Endothelial cell of umbilical vein (primary cell): ENCODE results near the gene RNU6-9. TPM values are rescaled to one million over a fixed set of nuclear protein-coding genes. Genes with fewer than 3 reads are reported as not detected.
A peak's percentile ranks its signal among the peaks of the same experiment; 100 is the strongest.

Experiments used
- BruUV-seq: library from RNA; stranded (reverse); fragments of 400-500 nt; replicated peaks from 2 replicates; lab custom pipeline; 2021; lab: Mats Ljungman, UMichigan
- CTCF ChIA-PET: fragments of 300-600, 350-600 bp; sonication (Branson Sonifier 250); formaldehyde crosslinking; loops from one replicate; lab custom pipeline; 2021; ENCODE audit warnings: antibody characterized with exemption, inconsistent platforms; lab: Charles Lee
- POLR2A ChIA-PET: fragments of 300-600, 350-600 bp; sonication (Branson Sonifier 250); formaldehyde crosslinking; loops from one replicate; lab custom pipeline; 2021; ENCODE audit warnings: antibody characterized with exemption, inconsistent platforms; lab: Charles Lee
- DNase-seq: peaks from one replicate; pipeline ENCODE4 v3.0.0-alpha.2; 2011; ENCODE audit warnings: low read depth, low spot score
- FAIRE-seq: peaks from 2 replicates; lab custom pipeline; 2011; peaks lifted over from hg19 to GRCh38; lab: Jason Lieb, UNC
- H2AFZ ChIP-seq: 2 replicates; pipeline ENCODE4 v1.6.0; 2012; ENCODE audit warnings: low read depth, low read length, control low read depth, inconsistent platforms
- H3K27ac ChIP-seq: 2 replicates; pipeline ENCODE4 v1.5.1; 2011; ENCODE audit warnings: low read depth, mild to moderate bottlenecking, control low read depth, low read length, moderate library complexity; ENCODE audit not compliant: insufficient read depth
- H3K27me3 ChIP-seq, 2 experiments: 2 replicates each; pipeline versions ENCODE4 v1.6.0 to v1.6.1; 2011; ENCODE audit warnings: low read length in 2 of 2, mixed read lengths in 1 of 2; ENCODE audit not compliant: control insufficient read depth in 2 of 2, insufficient read depth in 2 of 2
- H3K36me3 ChIP-seq, 2 experiments: 2 replicates in 1 of 2; 3 replicates in 1 of 2; pipeline ENCODE4 v1.5.1; 2011; ENCODE audit warnings: low read length in 2 of 2, mild to moderate bottlenecking in 1 of 2, moderate library complexity in 1 of 2; ENCODE audit not compliant: control insufficient read depth in 2 of 2, insufficient read depth in 2 of 2; ENCODE audit errors: extremely low read depth in 1 of 2
- H3K4me1 ChIP-seq: 3 replicates; pipeline ENCODE4 v1.5.1; 2011; ENCODE audit warnings: mild to moderate bottlenecking, low read length; ENCODE audit not compliant: control insufficient read depth, insufficient read depth; ENCODE audit errors: extremely low read depth
- H3K4me2 ChIP-seq: 2 replicates; pipeline ENCODE4 v1.6.1; 2011; ENCODE audit warnings: low read length, control low read depth, mixed read lengths; ENCODE audit not compliant: insufficient read depth
- H3K4me3 ChIP-seq, 3 experiments: fragments of 200-600 bp in 1 of 3; sonication (generic), shearing (Covaris generic) in 1 of 3; replicated peaks in 1 of 3; 2 replicates each; pipeline ENCODE4 v1.5.1; 2011 to 2016; ENCODE audit warnings: control low read depth in 3 of 3, low read length in 3 of 3, mild to moderate bottlenecking in 2 of 3, inconsistent platforms in 1 of 3, low read depth in 1 of 3, moderate library complexity in 1 of 3; ENCODE audit not compliant: insufficient read depth in 1 of 3
- H3K79me2 ChIP-seq: 2 replicates; pipeline ENCODE4 v1.6.0; 2012; ENCODE audit warnings: low read length, inconsistent platforms; ENCODE audit not compliant: control insufficient read depth, insufficient read depth
- H3K9ac ChIP-seq: replicated peaks from 2 replicates; pipeline ENCODE3; 2011; ENCODE audit warnings: low read length, control low read depth; ENCODE audit not compliant: insufficient read depth; ENCODE audit errors: extremely low read depth
- H3K9me1 ChIP-seq: replicated peaks from 3 replicates; pipeline ENCODE4 v1.6.0; 2011; ENCODE audit warnings: mild to moderate bottlenecking, low read length; ENCODE audit not compliant: control insufficient read depth, insufficient read depth; ENCODE audit errors: extremely low read depth
- H3K9me3 ChIP-seq: replicated peaks from 2 replicates; pipeline ENCODE4 v1.5.1; 2012; ENCODE audit warnings: low read length, inconsistent platforms; ENCODE audit not compliant: control insufficient read depth, insufficient read depth
- H4K20me1 ChIP-seq: replicated peaks from 2 replicates; pipeline ENCODE3; 2011; ENCODE audit warnings: mild to moderate bottlenecking, low read length; ENCODE audit not compliant: control insufficient read depth, insufficient read depth; ENCODE audit errors: extremely low read depth
- CTCF ChIP-seq, 2 donors: IDR thresholded peaks; 1 replicate in 1 of 2; 2 replicates in 1 of 2; pipeline ENCODE4 v1.5.1; 2011; ENCODE audit warnings: low read length in 2 of 2, mild to moderate bottlenecking in 2 of 2, moderate library complexity in 2 of 2, control low read depth in 1 of 2, inconsistent platforms in 1 of 2, low read depth in 1 of 2; ENCODE audit not compliant: insufficient read depth in 1 of 2; ENCODE audit errors: extremely low read depth in 1 of 2
- EZH2 ChIP-seq: IDR thresholded peaks from 2 replicates; pipeline ENCODE4 v1.6.1; 2012; ENCODE audit warnings: borderline replicate concordance, low read depth, mild to moderate bottlenecking, moderate library complexity, low read length, inconsistent platforms; ENCODE audit not compliant: severe bottlenecking
- FOS ChIP-seq: IDR thresholded peaks from 2 replicates; pipeline ENCODE4 v1.6.1; 2011; ENCODE audit warnings: mild to moderate bottlenecking, low read length, moderate library complexity, borderline replicate concordance; ENCODE audit not compliant: insufficient read depth
- GATA2 ChIP-seq: IDR thresholded peaks from 2 replicates; pipeline ENCODE4 v1.7.0; 2011; ENCODE audit warnings: low read depth, mild to moderate bottlenecking, moderate library complexity, mixed read lengths, low read length; ENCODE audit not compliant: insufficient read length, insufficient read depth
- JUN ChIP-seq: IDR thresholded peaks from 2 replicates; pipeline ENCODE4 v1.6.1; 2011; ENCODE audit warnings: borderline replicate concordance, low read depth; ENCODE audit not compliant: insufficient read length, insufficient read depth
- MAX ChIP-seq: IDR thresholded peaks from 2 replicates; pipeline ENCODE4 v1.6.1; 2011; ENCODE audit not compliant: insufficient read depth, insufficient read length
- MYC ChIP-seq: IDR thresholded peaks from one replicate; pipeline ENCODE4 v1.6.1; 2011; ENCODE audit warnings: mild to moderate bottlenecking, low read depth, low read length
- POLR2A ChIP-seq: IDR thresholded peaks from 2 replicates; pipeline ENCODE4 v1.6.1; 2012; ENCODE audit warnings: low read depth, mild to moderate bottlenecking, control low read depth, low read length
- POLR2AphosphoS5 ChIP-seq: IDR thresholded peaks from 2 replicates; pipeline ENCODE4 v1.6.1; 2012; ENCODE audit warnings: low read depth, mild to moderate bottlenecking, control low read depth, low read length, moderate library complexity; ENCODE audit not compliant: insufficient read depth
- dilution Hi-C: fragments of 300-500 bp; cut with MboI; formaldehyde crosslinking; loops from one replicate; pipeline ENCODE4 v1.15.0; 2019; ENCODE audit warnings: low sequenced_read_pairs; ENCODE audit not compliant: extremely low pct_ligation_motif_present
- intact Hi-C: fragments of 100-400 bp; cut with micrococcal nuclease; formaldehyde crosslinking; loops from one replicate; pipeline ENCODE4 v1.10.0; 2022
- polyA plus RNA-seq, 4 experiments: library from polyadenylated mRNA; depleted of rRNA in 3 of 4; stranded (reverse) in 3 of 4; unstranded in 1 of 4; fragments of >200 nt; gene quantifications; 2 replicates each; pipeline versions ENCODE4 v1.2.1 to v1.2.3, GENCODE V29; 2011 to 2012; ENCODE audit warnings: missing spikeins in 1 of 4
- total RNA-seq: library from RNA; stranded (reverse); gene quantifications from 2 replicates; pipeline ENCODE4 v1.2.3, GENCODE V29; 2021

The RNU6-9 gene
- total and polyA plus RNA-seq, 2 donors (not counting 3 experiments of a cell fraction or from before 2014, with no cell fraction given), result not detected

GRCh38 chr19:927351-927779 is 34.1 kb downstream of the RNU6-9 start:
- H3K9me3 ChIP-seq, result no peaks in the 10 kb centered on the region
- peak overlapping the region in 1 of 3 experiments; percentile 95 for H3K4me3 ChIP-seq
- H3K9me1 ChIP-seq, result no peaks in the 10 kb centered on the region
- no peak overlapping the region for H3K27ac ChIP-seq
- TF ChIP-seq MAX, result no peak
- no peak for TF ChIP-seq CTCF (IDR thresholded peaks at IDR 0.05; ENCODE audit: extremely low read depth in 1 of 2, insufficient read depth in 1 of 2, low read depth in 1 of 2, low read length in 2 of 2)
- TF ChIP-seq FOS, result no peak
- TF ChIP-seq POLR2A, result no peak
- no peak for TF ChIP-seq GATA2
- TF ChIP-seq EZH2, result no peak
- no peak for TF ChIP-seq MYC
- no peak for TF ChIP-seq JUN
- no peak for TF ChIP-seq POLR2AphosphoS5
- dilution Hi-C loops, result no loop called here
- ChIA-PET CTCF (no interaction called here), POLR2A (no interaction called here)
- BruUV-seq, result no TSS peak
- H3K36me3 ChIP-seq, result no peaks in the 10 kb centered on the region
- no peak overlapping the region for H3K4me2 ChIP-seq
- H3K27me3 ChIP-seq, result no peaks in the 10 kb centered on the region
- no peak overlapping the region for H3K9ac ChIP-seq
- no peak for FAIRE-seq
- no peaks in the 10 kb centered on the region for H4K20me1 ChIP-seq
- H3K79me2 ChIP-seq, result no peaks in the 10 kb centered on the region
- peaks cover 4% of the 10 kb centered on the region for H3K4me1 ChIP-seq
- no peak overlapping the region for H2AFZ ChIP-seq
- no peak for DNase-seq
- intact Hi-C loops, result no loop called here
